ENCODE measurements around the gene PHC2. TPM values are rescaled to one million over a fixed set of nuclear protein-coding genes. Genes with fewer than 3 reads are reported as not detected.
A peak's percentile ranks its signal among the peaks of the same experiment; 100 is the strongest.

Gene PHC2
- total RNA-seq, 1 donor from 2014 or later, result 287 TPM

DNA sequence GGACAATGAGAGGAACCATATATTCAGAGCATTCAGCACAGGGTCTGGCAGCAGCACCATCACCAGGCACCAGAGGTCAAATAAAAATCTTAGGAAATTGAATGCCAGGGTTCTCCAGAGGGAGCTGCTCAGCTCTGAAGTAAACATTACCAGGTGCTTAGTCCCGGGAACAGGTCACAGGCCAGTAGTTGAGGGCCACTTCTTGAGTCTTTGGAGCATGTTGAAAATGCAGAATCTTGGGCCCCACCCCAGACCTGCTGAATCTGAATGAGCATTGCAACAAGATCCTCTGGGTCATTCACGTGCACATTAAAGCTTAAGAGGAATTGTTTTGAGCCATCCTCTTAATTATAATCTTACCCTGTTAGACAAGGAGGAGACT lies 33.8 kb downstream of the PHC2 start:
- H3K27me3 Mint-ChIP-seq (ENCODE audit: unreplicated experiment), result no peaks in the 10 kb centered on the region
- DNase-seq, result no peak
- TF ChIP-seq, protein P1, sequence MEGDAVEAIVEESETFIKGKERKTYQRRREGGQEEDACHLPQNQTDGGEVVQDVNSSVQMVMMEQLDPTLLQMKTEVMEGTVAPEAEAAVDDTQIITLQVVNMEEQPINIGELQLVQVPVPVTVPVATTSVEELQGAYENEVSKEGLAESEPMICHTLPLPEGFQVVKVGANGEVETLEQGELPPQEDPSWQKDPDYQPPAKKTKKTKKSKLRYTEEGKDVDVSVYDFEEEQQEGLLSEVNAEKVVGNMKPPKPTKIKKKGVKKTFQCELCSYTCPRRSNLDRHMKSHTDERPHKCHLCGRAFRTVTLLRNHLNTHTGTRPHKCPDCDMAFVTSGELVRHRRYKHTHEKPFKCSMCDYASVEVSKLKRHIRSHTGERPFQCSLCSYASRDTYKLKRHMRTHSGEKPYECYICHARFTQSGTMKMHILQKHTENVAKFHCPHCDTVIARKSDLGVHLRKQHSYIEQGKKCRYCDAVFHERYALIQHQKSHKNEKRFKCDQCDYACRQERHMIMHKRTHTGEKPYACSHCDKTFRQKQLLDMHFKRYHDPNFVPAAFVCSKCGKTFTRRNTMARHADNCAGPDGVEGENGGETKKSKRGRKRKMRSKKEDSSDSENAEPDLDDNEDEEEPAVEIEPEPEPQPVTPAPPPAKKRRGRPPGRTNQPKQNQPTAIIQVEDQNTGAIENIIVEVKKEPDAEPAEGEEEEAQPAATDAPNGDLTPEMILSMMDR (IDR thresholded peaks at IDR 0.05; ENCODE audit: partially characterized antibody, unreplicated experiment), result no peak
- H3K4me1 Mint-ChIP-seq (ENCODE audit: low read depth, unreplicated experiment), result peaks cover 19% of the 10 kb centered on the region
- peaks cover 8% of the 10 kb centered on the region for H3K36me3 Mint-ChIP-seq (ENCODE audit: unreplicated experiment)
- no peak overlapping the region for H3K27ac Mint-ChIP-seq (ENCODE audit: unreplicated experiment)
- no peak overlapping the region for H3K4me3 Mint-ChIP-seq (ENCODE audit: unreplicated experiment)
- no peaks in the 10 kb centered on the region for H3K9me3 Mint-ChIP-seq (ENCODE audit: unreplicated experiment)

DNA sequence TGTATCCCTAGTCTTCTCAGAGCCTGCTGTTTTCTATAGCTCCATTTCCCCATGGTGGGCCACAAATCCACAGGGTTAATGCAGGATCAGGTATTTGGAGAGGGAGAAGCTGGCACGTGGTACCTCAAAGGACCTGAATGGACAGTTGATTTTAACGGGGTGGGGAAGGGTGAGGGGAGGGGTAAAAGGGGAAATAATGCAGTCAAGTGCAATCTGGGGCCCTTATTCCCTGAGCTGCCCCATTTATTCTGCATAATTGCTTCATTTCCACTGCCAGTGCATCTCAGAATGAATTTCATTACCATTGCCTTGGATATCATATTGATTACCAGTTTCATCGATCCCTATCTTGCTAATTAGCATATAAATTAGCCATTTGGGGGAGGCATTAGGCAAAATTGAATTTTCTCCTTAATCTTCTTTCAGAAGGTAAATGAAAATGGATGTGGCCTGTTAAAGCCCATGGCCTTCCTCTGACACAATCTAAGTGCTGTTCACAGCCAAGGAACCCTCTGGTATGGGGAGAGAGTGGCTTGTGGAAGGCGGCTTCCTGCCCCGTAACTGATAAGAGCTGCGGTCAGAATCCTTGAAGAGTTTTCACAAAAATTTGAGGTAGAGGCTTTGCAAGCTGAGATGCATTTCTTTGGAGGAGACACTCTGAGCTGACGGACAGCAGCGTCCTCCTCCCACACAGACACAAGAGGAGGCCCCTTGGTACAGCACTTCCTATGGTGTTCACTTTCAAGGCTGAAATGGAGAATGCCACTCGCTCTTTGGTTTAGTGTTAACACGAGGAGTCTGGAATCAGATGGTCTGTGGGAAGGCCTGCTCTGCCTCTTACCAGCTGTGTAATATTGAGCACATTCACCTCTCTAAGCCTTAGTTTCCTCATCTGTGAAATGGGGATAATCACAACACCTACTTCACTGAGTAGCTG lies 34.4 kb downstream of the PHC2 start:
- Mint-ChIP-seq H3K27ac (ENCODE audit: unreplicated experiment) (peak overlapping the region; percentile 26), H3K4me1 (ENCODE audit: low read depth, unreplicated experiment) (peaks cover 19% of the 10 kb centered on the region), H3K4me3 (ENCODE audit: unreplicated experiment) (no peak overlapping the region), H3K9me3 (ENCODE audit: unreplicated experiment) (no peaks in the 10 kb centered on the region), H3K27me3 (ENCODE audit: unreplicated experiment) (no peaks in the 10 kb centered on the region), H3K36me3 (ENCODE audit: unreplicated experiment) (peaks cover 8% of the 10 kb centered on the region)
- DNase-seq, result no peak
- TF ChIP-seq, protein P1 (IDR thresholded peaks at IDR 0.05; ENCODE audit: partially characterized antibody, unreplicated experiment), result no peak

DNA sequence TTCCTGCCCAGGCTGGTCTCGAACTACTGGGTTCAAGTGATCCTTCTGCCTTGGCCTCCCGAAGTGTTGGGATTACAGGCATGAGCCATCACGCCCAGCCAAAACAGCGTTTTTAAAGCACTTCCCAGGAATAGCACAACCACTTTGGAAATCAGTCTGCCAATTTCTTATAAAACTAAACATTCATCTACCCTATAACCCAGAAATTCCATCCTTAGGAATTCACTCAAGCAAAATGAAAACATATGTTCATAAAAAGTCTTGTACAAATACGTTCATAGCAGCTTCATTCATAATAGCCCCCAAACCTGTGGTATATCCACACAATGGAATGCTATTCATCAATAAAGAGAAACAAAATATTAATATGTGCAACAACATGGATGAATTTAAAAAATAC lies 36.1 kb downstream of the PHC2 start:
- H3K9me3 Mint-ChIP-seq (ENCODE audit: unreplicated experiment), result peaks cover 1% of the 10 kb centered on the region
- TF ChIP-seq, protein P1 (IDR thresholded peaks at IDR 0.05; ENCODE audit: partially characterized antibody, unreplicated experiment), result no peak
- peaks cover 8% of the 10 kb centered on the region for H3K36me3 Mint-ChIP-seq (ENCODE audit: unreplicated experiment)
- no peaks in the 10 kb centered on the region for H3K27me3 Mint-ChIP-seq (ENCODE audit: unreplicated experiment)
- no peak for DNase-seq
- peaks cover 21% of the 10 kb centered on the region for H3K4me1 Mint-ChIP-seq (ENCODE audit: low read depth, unreplicated experiment)
- no peak overlapping the region for H3K27ac Mint-ChIP-seq (ENCODE audit: unreplicated experiment)
- no peak overlapping the region for H3K4me3 Mint-ChIP-seq (ENCODE audit: unreplicated experiment)

DNA sequence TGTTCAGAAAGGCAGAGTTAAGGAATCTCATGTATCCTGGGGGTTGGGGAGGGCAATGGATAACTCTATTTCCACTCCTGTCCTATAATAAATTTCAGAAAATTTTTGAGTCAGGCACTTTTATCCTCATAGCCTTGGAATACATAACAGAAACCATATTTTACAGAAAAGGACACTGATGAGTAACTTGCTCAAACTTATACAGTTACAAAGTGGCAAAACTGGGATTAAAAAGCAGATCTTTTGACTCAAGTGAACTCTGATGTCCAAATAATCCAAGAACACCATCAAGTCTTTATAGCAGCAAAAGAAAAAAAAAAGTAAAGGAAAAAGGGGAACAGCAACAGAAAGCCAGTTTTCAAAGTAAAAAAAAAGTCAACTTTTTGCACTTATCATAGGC lies 36.9 kb downstream of the PHC2 start:
- peaks cover 8% of the 10 kb centered on the region for H3K36me3 Mint-ChIP-seq (ENCODE audit: unreplicated experiment)
- no peak overlapping the region for H3K4me3 Mint-ChIP-seq (ENCODE audit: unreplicated experiment)
- no peak overlapping the region for H3K27ac Mint-ChIP-seq (ENCODE audit: unreplicated experiment)
- peaks cover 4% of the 10 kb centered on the region for H3K27me3 Mint-ChIP-seq (ENCODE audit: unreplicated experiment)
- TF ChIP-seq, protein P1 (IDR thresholded peaks at IDR 0.05; ENCODE audit: partially characterized antibody, unreplicated experiment), result no peak
- H3K4me1 Mint-ChIP-seq (ENCODE audit: low read depth, unreplicated experiment), result peaks cover 28% of the 10 kb centered on the region
- DNase-seq, result no peak
- peaks cover 5% of the 10 kb centered on the region for H3K9me3 Mint-ChIP-seq (ENCODE audit: unreplicated experiment)

DNA sequence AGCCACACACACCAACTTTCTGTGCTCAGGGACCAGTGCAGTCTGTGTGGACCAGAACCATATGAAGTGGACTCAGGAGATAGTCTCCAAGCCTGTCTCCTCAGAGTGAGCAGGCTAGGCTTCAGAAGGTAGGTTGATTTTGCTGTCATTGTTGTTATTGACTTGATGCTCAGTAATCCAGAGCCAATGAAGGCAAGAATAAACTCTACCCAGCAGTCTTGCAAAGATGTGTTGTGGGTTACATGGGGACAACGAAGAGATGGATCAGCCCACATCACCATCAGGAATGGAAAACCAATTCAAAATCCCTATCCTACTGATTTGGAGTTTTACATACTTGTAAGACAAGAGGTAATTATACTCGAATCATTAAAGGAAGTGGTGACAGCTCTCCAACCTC lies 37.4 kb downstream of the PHC2 start:
- Mint-ChIP-seq H3K9me3 (ENCODE audit: unreplicated experiment) (peaks cover 5% of the 10 kb centered on the region), H3K27me3 (ENCODE audit: unreplicated experiment) (peaks cover 4% of the 10 kb centered on the region), H3K36me3 (ENCODE audit: unreplicated experiment) (peaks cover 6% of the 10 kb centered on the region), H3K4me3 (ENCODE audit: unreplicated experiment) (no peak overlapping the region), H3K27ac (ENCODE audit: unreplicated experiment) (no peak overlapping the region), H3K4me1 (ENCODE audit: low read depth, unreplicated experiment) (peaks cover 30% of the 10 kb centered on the region)
- TF ChIP-seq, protein P1 (IDR thresholded peaks at IDR 0.05; ENCODE audit: partially characterized antibody, unreplicated experiment), result no peak
- no peak for DNase-seq

Data from glutamatergic neuron (in vitro differentiated cells).